ENCODE data around the gene SLC35G3.
"Not testable (repeated sequence)": the region's sequence is repeated elsewhere in the genome, so short reads cannot be mapped to it uniquely, and the experiment has no call there.

SLC35G3 gene

DNA sequence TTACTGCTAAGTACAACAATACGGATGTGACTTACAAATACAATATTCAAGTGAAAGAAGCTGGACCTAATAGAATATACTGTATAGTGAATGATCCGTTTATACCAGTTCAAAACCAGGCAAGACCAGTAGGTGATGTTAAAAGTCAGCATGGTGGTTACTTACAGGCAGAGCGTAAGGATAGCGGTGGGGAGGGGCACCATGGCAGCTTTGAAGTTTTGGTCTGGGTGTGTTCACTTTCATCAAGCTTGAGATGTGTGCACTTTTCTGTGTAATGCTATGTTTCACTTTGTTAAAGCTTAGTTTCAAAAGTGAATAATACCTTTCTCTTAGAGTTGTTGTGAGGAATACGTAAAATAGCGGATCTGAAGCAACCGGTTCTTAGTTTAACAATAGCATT is 16.5 kb upstream of the SLC35G3 start:
- peak; percentile 61 for DNase-seq (ENCODE audit: low spot score)

- DNase-seq (ENCODE audit: low spot score): not testable (repeated sequence)
These were observed 8.4 kb upstream of the SLC35G3 start for GRCh38 chr17:35202582-35202981.

GRCh38 chr17:35195062-35195461 is 869 bp upstream of the SLC35G3 start:
- DNase-seq (ENCODE audit: low spot score): not testable (repeated sequence)

- DNase-seq (ENCODE audit: low spot score): no peak
These were observed 1.5 kb downstream of the SLC35G3 start for GRCh38 chr17:35192708-35193107.

DNA sequence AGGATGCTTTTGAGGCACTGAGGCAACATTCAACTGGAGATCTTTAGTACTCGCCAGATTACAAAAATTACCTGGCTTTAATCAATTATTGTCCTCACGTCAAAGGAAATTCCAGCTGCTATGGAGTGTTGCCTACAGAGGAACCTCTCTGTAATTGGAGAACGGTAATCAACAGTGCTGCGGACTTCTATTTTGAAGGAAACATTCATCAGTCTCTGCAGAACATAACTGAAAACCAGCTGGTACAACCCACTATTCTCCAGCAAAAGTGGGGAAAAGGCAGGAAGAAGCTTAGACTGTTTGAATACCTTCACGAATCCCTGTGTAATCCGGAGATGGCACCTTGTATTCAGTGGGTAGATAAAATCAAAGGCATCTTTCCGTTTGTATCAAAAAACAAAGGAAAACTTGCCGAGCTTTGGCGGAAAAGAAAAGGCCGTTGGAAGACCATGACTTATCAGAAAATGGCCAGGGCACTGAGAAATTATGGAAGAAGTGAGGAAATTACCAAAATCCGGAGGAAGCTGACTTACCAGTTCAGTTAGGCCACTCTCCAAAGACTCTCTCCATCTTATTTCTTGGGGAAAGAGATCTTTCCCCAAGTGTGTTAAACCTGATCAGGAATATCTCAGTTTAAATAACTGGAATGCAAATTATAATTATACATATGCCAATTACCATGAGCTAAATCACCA is 3.0 kb downstream of the SLC35G3 start:
- DNase-seq (ENCODE audit: low spot score): no peak

DNA sequence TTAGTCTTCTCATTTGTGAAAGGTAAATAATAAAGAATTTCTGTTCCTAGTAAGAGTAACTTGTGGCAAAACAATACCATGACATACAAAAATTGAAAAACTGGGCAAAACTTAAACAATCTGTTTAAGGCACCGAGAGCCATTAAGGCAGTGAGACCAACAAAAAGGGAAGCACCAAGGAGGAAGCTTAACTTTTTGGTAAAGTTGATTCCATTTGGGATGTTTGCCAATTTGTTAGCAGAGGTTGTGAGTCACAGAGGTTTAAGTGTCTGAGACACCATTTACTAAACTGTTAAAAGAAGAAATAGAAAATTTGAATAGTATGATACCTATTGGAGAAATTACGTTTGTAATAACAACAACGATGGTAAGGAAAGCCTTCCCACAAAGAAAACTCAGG is 4.9 kb downstream of the SLC35G3 start:
- no peak for DNase-seq (ENCODE audit: low spot score)

DNA sequence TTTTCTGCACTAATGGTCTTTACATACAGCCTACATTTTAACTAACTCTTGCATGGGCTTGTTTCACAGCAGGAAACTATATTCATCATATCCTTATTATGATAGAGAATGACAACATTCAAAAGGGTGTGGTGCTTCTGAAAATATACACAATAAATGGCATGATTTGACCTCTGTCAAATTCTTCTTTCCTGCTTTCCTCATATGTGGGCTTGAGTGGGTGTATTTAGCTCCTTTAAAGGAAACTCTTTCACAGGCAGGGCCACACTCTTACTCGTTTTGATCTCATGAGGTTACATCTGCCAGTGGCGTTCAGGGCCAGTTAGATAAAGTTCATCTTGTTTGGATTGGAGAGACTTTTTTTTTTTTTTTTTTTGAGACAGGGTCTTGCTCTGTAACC is 6.1 kb downstream of the SLC35G3 start:
- DNase-seq (ENCODE audit: low spot score): no peak

GRCh38 chr17:35187481-35187880 is 6.7 kb downstream of the SLC35G3 start:
- no peak for DNase-seq (ENCODE audit: low spot score)

- no peak for DNase-seq (ENCODE audit: low spot score)
These were observed 8.3 kb downstream of the SLC35G3 start for GRCh38 chr17:35185849-35186248.

GRCh38 chr17:35184274-35184673 is 9.9 kb downstream of the SLC35G3 start:
- no peak for DNase-seq (ENCODE audit: low spot score)

GRCh38 chr17:35183332-35183731 is 10.9 kb downstream of the SLC35G3 start:
- no peak for DNase-seq (ENCODE audit: low spot score)

- not testable (repeated sequence) for DNase-seq (ENCODE audit: low spot score)
These were observed 14.8 kb downstream of the SLC35G3 start for GRCh38 chr17:35179379-35179778.

DNA sequence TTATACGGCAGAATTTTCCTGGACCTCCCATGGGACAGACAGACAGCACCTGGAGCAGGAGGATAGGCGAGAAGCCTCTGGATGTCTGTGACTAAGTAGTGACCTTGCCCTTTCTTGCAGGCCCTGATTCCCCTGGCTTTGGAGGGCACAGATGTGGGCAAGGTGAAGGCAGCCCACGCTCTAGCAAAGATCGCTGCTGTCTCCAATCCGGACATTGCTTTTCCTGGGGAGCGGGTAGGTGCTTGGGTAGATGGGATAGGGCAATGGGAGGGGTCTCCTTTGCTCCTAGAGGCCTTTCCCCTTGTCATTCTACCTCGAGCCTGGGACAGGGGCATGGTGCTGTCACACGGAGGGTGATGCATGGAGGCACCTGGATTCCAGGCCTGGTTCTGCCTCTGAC is 17.3 kb downstream of the SLC35G3 start:
- DNase-seq (ENCODE audit: low spot score): no peak

DNA sequence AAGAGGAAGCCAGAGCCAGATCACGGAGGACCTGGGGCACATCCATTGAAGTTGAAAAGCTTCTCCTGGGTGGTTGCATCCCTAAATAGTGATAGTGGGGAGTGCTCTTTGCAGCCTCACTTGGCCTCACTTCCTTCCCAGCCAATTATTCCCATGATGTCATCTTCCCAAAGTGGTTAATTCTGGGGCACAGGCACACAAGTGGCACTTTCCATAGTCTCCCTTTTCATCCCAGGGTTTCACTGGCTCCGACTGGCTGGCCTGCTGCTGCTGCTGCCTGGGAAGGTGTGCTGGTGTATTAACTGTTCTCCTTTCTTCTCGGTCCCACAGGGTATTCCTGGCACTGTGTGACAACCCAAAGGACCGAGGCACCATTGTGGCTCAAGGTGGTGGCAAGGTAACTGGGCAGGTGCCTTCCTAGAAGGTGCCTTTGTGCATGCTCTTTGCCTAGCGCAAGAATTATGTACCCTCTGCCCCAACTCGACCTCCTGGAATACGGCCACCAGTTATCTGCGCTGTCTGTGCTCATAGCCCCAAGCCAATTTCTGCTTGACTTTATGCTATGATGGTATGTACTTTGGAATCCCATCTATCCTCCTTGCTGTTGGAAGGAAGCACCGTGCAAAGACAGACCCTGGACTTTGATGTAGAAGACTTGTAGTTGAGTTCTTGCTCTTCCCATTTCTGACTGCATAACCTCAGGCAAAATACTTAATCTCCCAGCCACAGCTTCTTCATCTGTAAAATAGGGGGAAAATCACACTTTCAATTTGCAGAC is 18.4 kb downstream of the SLC35G3 start:
- DNase-seq (ENCODE audit: low spot score): no peak

GRCh38 chr17:35174835-35175334 is 19.3 kb downstream of the SLC35G3 start:
- no peak for DNase-seq (ENCODE audit: low spot score)

GRCh38 chr17:35172321-35172720 is 21.9 kb downstream of the SLC35G3 start:
- DNase-seq (ENCODE audit: low spot score): not testable (repeated sequence)

DNA sequence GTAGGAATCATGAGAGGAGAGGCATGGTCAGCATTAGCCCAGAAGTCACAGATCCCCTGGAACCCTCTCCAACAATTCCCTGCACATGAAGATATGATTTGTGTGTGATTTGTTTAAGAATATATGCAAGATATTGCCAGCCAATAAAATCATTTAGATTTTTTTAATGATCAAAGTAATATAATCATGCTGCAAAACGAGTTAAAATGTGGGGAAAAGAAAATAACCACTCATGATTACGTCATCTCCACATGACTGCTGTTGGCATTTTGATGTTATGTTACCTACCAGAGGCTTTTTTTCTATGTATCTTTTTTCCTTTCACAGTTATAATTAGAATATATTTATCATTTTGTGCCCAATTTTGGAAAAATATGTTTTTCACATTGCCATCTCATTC is 22.4 kb downstream of the SLC35G3 start:
- DNase-seq (ENCODE audit: low spot score): peak; percentile 40

GRCh38 chr17:35170968-35171771 is 23.0 kb downstream of the SLC35G3 start:
- peak; percentile 62 for DNase-seq (ENCODE audit: low spot score)

- no peak for DNase-seq (ENCODE audit: low spot score)
These were observed 24.3 kb downstream of the SLC35G3 start for GRCh38 chr17:35169835-35170363.

GRCh38 chr17:35167666-35168065 is 26.5 kb downstream of the SLC35G3 start:
- DNase-seq (ENCODE audit: low spot score): no peak

GRCh38 chr17:35167046-35167445 is 27.1 kb downstream of the SLC35G3 start:
- no peak for DNase-seq (ENCODE audit: low spot score)

DNA sequence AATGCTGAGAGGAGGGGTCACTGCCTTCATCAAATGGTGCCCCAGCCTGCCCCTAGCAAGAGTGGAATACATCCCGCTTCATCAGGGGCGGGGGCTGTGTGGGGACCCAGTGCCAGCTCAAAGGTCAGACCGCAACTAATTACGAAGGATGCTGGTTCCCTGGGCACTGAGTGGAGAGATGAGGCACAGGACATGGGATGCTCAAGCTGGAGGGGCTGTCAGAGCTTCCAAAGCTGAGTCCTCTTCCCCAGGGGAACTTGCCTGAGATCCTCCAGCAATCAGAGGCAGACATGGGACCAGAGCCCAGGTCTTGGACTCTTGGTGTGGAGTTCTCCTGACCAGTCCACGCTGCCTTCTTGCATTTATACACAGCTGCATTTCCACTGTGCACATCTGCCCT is 27.7 kb downstream of the SLC35G3 start:
- no peak for DNase-seq (ENCODE audit: low spot score)

Data from CD4-positive, alpha-beta T cell treated with Interleukin-6 at 100 ng/mL for 8 hours (primary cell).